ENCODE measurements around the gene NAT14. TPM values are rescaled to one million over a fixed set of nuclear protein-coding genes. Genes with fewer than 3 reads are reported as not detected.
"Not testable (repeated sequence)": the region's sequence is repeated elsewhere in the genome, so short reads cannot be mapped to it uniquely, and the experiment has no call there.

Gene NAT14
- polyA plus RNA-seq, 4 donors: 43.6 to 68.7 (median 51.3) TPM

DNA sequence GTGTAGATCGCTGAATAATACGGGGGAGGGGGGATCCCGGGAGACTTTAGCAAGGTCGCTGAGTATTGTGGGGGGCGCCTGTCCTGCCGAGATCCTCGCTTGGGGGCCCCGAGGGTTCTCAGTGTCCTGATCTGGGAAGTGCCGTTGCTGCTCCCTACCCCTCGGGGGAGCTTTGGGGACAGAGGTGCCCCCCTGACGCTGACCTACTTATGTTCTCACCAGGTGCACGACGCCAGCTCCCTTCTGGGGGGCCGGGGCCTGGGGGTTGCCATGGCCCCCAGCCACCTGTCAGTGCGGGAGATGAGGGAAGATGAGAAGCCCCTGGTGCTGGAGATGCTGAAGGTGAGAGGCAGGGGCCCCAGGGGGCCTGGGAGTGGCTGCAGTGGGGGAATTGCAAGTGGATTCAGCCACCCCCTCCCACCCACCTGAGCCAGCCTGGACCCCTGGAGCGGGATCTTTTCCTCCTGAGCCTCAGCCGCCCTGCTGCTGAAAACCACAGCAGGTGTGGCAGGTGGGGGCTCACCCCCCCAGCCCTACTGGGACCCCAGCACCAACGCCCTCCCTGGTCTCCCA, 537 bp downstream of the NAT14 start:
- no peak for DNase-seq (ENCODE audit: low read depth in 4 of 4, low spot score in 3 of 4)

GRCh38 chr19:55486043-55486970, 1.3 kb downstream of the NAT14 start:
- no peak for DNase-seq (ENCODE audit: low read depth in 4 of 4, low spot score in 3 of 4)

GRCh38 chr19:55486971-55487923, 2.3 kb downstream of the NAT14 start:
- no peak for DNase-seq (ENCODE audit: low read depth in 4 of 4, low spot score in 3 of 4)

DNA sequence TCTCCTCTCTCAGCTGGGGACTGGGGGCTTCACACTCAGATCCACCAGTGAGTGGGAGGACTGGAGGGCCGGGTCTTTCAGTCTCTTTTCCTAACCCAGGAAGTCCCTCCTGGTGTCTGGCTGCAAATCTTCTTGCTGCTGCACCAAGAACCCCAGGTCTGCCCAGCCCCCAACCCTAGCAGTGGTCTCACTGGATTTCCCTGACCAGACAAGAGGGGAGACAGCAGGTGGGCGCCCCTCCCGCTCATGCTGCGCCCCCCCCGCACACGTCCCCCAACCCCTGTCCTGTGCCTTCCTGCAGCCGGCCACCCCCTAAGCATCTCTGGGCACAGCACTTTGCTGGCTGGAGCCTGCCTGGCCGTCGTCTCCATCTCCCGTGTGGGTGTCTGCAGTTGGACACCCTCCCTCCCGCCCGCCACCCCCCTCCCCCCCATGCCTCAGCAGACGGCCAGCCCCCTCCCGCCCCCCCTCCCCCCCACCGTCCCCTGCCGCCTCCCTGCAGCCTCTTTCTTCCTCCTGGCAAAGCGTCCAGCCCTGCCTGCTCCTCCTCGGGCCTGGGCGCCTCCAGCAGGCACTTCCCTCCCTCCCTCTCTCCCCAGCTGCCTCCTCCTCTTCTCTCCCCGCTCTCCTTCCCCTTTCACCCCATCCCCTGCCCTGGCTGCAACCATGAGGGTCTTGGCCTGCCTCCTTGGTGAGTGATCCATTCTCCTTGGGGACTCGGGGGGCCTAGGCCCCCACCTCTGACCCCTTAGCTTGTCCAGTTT, 3.1 kb downstream of the NAT14 start, which contains the start of gene SSC5D:
SSC5D (plus strand) TSS at position 513 of the 764 bp plus-strand sequence; CDS start at position 667, 154 bp downstream.
- no peak for DNase-seq (ENCODE audit: low read depth in 4 of 4, low spot score in 3 of 4)

GRCh38 chr19:55488986-55489710, 4.2 kb downstream of the NAT14 start:
- DNase-seq (ENCODE audit: low read depth in 4 of 4, low spot score in 3 of 4): no peak

- DNase-seq (ENCODE audit: low read depth in 4 of 4, low spot score in 3 of 4): no peak
Observed at GRCh38 chr19:55489711-55490477, 4.9 kb downstream of the NAT14 start.

- DNase-seq (ENCODE audit: low read depth in 4 of 4, low spot score in 3 of 4): no peak
Observed at GRCh38 chr19:55490478-55491432, 5.8 kb downstream of the NAT14 start.

- no peak for DNase-seq (ENCODE audit: low read depth in 4 of 4, low spot score in 3 of 4)
Observed at GRCh38 chr19:55491546-55492360, 6.8 kb downstream of the NAT14 start.

DNA sequence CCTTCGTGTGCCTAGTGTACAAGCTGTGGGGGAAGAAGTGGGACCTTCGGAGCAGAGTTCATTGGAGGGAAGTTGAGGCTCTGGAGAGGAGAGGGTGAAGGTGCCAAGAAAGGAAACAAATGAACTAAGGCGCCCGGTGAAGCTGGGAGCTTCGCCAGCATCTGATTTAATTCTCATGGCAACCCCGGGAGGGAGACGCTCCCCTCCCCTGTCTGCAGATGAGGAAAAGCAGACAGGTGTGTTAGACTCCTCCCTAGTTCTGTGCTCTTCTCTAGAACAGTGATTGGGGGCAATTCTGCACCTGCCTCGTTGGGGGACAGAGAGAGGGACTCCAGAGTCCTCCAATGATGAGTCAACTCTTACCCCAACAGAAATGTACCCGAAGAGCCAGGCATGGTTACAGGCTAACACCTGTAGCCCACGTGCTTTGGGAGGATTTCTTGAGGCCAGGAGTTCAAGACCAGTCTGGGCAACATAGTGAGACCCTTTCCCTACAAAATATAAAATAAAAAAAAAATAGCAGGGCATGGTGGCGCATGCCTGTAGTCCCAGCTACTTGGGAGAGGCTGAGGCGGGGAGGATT, 7.5 kb downstream of the NAT14 start:
- no peak for DNase-seq (ENCODE audit: low read depth in 4 of 4, low spot score in 3 of 4)

- no peak for DNase-seq (ENCODE audit: low read depth in 4 of 4, low spot score in 3 of 4)
Observed at GRCh38 chr19:55493052-55493644, 8.2 kb downstream of the NAT14 start.

GRCh38 chr19:55493645-55494171, 8.7 kb downstream of the NAT14 start:
- no peak for DNase-seq (ENCODE audit: low read depth in 4 of 4, low spot score in 3 of 4)

- DNase-seq (ENCODE audit: low read depth in 4 of 4, low spot score in 3 of 4): no peak
Observed at GRCh38 chr19:55494172-55494761, 9.3 kb downstream of the NAT14 start.

DNA sequence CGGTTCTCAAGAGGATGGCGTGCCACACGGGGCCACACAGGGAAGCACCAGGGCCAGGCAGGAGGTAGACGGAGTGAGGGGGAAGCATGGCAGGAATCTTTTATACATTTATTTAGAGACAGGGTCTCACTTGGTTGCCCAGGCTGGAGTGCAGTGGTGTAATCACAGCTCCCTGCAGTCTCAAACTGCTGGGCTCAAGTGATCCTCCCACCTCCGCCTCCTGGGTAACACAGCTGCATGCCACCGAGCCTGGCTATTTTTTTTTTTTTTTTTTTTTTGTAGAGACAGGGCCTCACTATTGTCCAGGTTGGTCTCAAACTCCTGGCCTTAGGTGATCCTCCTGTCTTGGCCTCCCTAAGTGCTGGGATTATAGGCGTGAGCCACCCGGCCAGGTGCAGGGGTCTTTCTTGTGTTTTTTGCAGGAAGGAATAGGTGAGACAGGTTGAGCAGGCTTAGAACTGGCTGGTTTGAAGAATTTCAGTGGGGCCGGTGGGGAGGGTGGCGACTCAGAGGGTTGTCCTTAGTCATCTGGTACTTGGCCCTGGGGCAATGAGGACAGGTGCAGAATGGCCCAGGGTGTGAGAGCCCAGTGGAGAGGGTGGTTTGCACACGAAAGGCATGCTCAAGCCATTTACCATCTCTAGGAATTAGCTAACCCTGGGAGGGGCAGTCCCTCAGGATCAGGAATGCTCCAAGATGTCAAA, 10.8 kb downstream of the NAT14 start:
- DNase-seq (ENCODE audit: low read depth in 4 of 4, low spot score in 3 of 4): no peak

DNA sequence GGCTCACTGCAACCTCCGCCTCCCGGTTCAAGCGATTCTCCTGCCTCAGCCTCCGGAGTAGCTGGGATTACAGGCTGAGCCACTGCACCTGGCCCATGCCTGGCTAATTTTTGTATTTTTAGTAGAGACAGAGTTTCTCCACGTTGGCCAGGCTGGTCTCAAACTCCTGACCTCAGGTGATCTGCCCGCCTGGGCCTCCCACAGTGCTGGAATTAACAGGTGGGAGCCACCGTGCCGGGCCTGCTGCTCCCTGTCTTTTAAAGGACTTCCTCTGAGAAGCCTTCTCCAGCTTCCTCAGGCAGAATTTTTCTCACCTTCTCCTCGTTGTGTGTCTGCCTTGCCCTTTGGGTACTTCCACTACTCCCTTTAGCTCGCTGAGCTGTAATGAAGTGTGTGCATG, 11.8 kb downstream of the NAT14 start:
- DNase-seq (ENCODE audit: low read depth in 4 of 4, low spot score in 3 of 4): not testable (repeated sequence)

- no peak for DNase-seq (ENCODE audit: low read depth in 4 of 4, low spot score in 3 of 4)
Observed at GRCh38 chr19:55497763-55498162, 12.8 kb downstream of the NAT14 start.
